IPS-20b (cell line): ENCODE measurements around the gene GDF3.
"Not testable (repeated sequence)": the region's sequence is repeated elsewhere in the genome, so short reads cannot be mapped to it uniquely, and the experiment has no call there.

Experiments
- H3K27ac ChIP-seq: one replicate; pipeline ENCODE4 v1.5.1; 2013; ENCODE audit warnings: low read length
- H3K27me3 ChIP-seq: 2 replicates; pipeline ENCODE4 v1.6.1; 2013; ENCODE audit warnings: mild to moderate bottlenecking, low read length, inconsistent platforms; ENCODE audit not compliant: insufficient read depth
- H3K36me3 ChIP-seq: 2 replicates; pipeline ENCODE4 v1.6.1; 2013; ENCODE audit warnings: low read depth, mild to moderate bottlenecking, inconsistent platforms, low read length, moderate library complexity; ENCODE audit not compliant: insufficient read depth
- H3K4me1 ChIP-seq: 2 replicates; pipeline ENCODE4 v1.6.1; 2013; ENCODE audit warnings: mild to moderate bottlenecking, control low read depth, inconsistent platforms, low read length, moderate library complexity; ENCODE audit not compliant: insufficient read depth
- H3K4me3 ChIP-seq: 2 replicates; pipeline ENCODE4 v1.5.1; 2013; ENCODE audit warnings: mild to moderate bottlenecking, low read length, inconsistent platforms
- H3K9ac ChIP-seq: 2 replicates; pipeline ENCODE4 v1.6.1; 2013; ENCODE audit warnings: low read depth, mild to moderate bottlenecking, inconsistent platforms, low read length, moderate library complexity
- H3K9me3 ChIP-seq: 2 replicates; pipeline ENCODE4 v1.6.1; 2013; ENCODE audit warnings: mild to moderate bottlenecking, low read depth, low read length, inconsistent platforms; ENCODE audit not compliant: insufficient read depth

GDF3 gene

DNA sequence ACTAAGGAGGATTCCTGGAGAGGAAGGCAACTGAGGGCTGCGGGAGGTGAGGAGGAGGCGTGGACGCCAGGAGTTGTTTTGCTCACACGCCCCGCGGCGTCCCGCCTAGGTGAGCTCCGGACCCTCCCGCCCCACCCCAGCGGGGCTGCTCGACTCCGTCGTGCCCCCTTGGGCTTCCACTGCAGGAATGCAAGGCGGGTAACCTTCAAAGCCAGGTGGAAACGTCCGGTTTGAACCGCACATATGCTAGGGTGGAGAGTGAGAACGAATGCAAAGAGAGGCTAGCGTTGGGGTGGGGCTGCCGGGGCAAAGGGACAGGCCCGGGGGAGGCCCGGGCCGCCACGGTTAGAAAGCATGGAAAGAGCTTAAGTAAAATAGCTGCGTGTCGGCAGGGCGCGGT is 10.3 kb upstream of the GDF3 start:
- Histone ChIP-seq H3K9ac (no peak overlapping the region), H3K27ac (no peak overlapping the region), H3K9me3 (no peaks in the 10 kb centered on the region), H3K4me3 (no peak overlapping the region), H3K27me3 (no peaks in the 10 kb centered on the region), H3K36me3 (no peaks in the 10 kb centered on the region), H3K4me1 (peaks cover 6% of the 10 kb centered on the region; the same call in 1 of the 2 replicates)

DNA sequence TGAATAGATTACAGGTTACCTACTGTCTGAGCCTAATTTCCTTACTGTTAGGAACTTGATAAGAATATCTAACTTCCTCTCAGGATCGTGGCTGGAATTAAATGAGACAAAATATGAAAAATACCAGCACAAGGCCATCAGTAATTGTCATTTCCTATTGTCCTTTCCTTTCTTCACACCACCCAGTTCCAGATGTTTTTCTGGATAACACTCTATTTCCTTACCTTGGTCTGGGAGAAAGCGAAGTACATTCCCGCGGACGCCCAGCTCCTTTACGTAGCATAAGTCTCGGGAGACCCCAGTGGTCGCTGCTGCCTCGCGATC is 376 bp downstream of the GDF3 start:
- Histone ChIP-seq H3K4me3 (peak overlapping the region; percentile 47), H3K27me3 (no peaks in the 10 kb centered on the region), H3K9ac (peak overlapping the region; percentile 50), H3K36me3 (no peaks in the 10 kb centered on the region), H3K27ac (peak overlapping the region; percentile 20), H3K9me3 (no peaks in the 10 kb centered on the region), H3K4me1 (peaks cover 13% of the 10 kb centered on the region; the same call in 1 of the 2 replicates)

DNA sequence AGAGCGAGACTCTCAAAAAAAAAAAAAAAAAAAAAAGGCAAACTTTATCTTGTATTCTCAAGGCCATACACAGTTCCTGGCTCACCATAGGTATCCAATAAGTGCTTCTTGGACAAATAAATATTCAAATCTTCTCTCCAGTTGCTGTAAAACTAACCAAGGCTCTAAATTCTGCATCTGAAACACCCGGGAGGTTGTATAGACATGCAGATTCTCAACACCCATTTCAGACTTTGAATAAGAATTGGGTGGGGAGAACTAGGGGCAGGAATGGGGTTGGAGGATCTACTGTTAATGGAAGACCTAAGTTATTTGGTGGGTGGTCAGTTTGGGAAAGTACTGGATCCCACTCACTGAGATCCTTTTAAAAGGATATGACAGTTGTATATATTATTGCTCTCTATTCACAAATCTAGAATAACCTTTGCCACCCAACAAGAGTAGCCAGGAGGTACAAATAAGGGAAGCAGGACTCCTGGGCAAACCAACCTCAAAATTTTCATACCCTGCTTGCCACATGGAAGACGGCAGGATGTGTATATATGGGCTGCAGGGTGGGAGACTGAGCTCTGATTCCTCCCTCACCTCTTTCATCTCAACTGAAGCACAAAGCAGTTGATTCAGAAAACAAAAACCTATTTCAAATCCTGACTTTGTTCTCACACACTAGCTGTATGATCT is 879 bp downstream of the GDF3 start:
- Histone ChIP-seq H3K27me3 (no peaks in the 10 kb centered on the region), H3K36me3 (peaks cover under 1% of the 10 kb centered on the region; the same call in 1 of the 2 replicates), H3K9ac (peak overlapping the region; percentile 50; the same call in 1 of the 2 replicates), H3K4me3 (peak overlapping the region; percentile 47), H3K4me1 (peaks cover 13% of the 10 kb centered on the region; the same call in 1 of the 2 replicates), H3K27ac (peak overlapping the region; percentile 20), H3K9me3 (no peaks in the 10 kb centered on the region)

DNA sequence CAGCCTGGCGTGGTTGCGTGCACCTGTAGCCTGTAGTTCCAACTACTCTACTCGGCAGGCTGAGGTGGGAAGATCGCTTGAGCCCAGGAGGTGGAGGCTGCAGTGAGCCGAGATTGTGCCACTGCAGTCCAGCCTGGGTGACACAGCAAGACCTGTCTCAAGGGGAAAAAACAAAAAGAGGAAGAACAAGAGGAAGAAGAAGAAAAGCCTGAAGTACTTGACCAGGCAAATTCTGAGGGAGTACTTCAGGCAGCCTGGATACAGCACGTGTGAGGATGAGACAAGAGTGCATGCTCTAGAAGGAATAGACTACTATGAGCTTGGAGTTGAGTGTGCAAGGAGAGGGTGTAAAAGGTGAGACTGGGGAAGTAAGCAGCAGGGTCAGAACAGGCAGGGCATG is 1.8 kb downstream of the GDF3 start:
- Histone ChIP-seq H3K4me1 (peaks cover 13% of the 10 kb centered on the region; the same call in 1 of the 2 replicates), H3K9me3 (no peaks in the 10 kb centered on the region), H3K27me3 (no peaks in the 10 kb centered on the region), H3K4me3 (no peak overlapping the region), H3K27ac (no peak overlapping the region), H3K36me3 (peaks cover 5% of the 10 kb centered on the region; the same call in 1 of the 2 replicates), H3K9ac (peak overlapping the region; percentile 11; the same call in 1 of the 2 replicates)

DNA sequence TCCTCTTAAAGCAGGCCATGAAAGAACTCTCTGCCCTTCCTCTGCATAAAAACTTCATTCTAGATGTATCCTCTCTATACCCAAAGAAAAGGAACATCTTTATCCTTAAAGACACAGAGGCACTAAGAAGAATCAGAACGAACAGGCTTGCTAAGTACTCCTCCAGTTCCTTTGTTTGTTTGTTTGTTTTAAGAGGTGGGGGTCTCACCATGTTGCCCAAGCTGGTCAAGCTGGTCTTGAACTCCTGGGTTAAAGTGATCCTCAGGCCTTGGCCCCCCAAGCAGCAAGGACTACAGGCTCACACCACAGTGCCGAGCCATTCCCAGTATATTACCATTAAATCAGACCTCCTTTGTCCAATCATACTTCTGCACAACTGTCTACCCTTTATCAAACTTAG is 14.0 kb downstream of the GDF3 start:
- Histone ChIP-seq H3K9ac (no peak overlapping the region), H3K27ac (no peak overlapping the region), H3K4me3 (no peak overlapping the region), H3K27me3 (no peaks in the 10 kb centered on the region), H3K4me1 (no peaks in the 10 kb centered on the region), H3K9me3 (no peaks in the 10 kb centered on the region), H3K36me3 (no peaks in the 10 kb centered on the region)

DNA sequence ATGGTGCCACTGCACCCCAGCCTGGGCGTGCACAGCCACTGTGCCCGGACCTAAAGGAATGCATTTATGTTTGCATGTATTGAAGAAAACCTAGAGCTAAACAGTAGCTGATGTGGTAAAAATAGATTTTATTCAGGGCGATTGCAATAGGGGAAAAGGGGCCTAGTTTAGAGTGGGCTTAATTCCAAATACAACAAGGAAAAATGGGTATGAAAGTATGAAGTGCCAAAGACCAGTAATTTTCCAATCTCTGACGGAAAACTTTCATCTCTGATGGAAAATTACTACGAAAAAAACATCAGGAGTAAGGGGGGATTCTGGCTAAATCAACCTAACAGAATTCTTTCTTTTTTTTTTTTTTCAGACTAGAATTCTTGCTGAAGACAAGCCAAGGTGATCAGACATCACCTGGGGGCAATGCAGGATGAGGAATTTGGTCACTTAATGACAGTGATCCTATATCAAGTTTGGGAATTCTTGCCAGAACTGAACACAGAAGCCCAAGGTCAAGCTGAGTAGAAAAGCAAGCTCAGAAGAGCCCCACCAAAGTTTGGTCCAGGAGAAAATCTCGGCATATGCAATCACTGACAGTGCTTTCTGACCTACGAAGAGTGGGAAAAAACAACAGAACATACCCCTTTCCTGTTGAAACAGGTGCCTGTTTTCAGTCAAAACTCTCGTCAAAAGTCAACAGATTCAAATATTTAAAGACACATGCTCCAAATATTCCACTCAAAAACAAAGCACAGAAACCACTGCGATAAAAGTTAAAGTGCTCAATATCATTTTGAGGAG is 16.1 kb downstream of the GDF3 start:
- Histone ChIP-seq H3K4me3 (no peak overlapping the region), H3K4me1 (no peaks in the 10 kb centered on the region), H3K27ac (no peak overlapping the region), H3K27me3 (no peaks in the 10 kb centered on the region), H3K9ac (no peak overlapping the region), H3K9me3 (no peaks in the 10 kb centered on the region), H3K36me3 (no peaks in the 10 kb centered on the region)

DNA sequence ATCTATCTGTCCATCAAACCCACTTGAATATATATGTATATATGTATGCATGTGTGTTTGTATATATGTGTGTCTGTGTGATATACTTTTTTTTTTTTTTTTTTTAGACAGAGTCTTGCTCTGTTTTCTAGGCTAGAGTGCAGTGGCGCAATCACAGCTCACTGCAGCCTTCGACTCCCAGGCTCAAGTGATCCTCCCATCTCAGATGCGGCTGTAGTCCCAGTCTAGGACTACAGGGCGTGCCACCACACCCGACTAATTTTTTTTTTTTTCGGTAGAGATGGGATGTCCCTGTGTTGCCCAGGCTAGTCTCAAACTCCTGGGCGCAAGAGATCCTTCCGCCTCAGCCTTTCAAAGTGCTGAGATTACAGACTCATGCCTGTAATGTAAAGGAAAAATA is 16.8 kb downstream of the GDF3 start:
- Histone ChIP-seq H3K36me3 (no peaks in the 10 kb centered on the region), H3K9me3 (no peaks in the 10 kb centered on the region), H3K27ac (no peak overlapping the region), H3K9ac (no peak overlapping the region), H3K27me3 (no peaks in the 10 kb centered on the region), H3K4me1 (no peaks in the 10 kb centered on the region), H3K4me3 (no peak overlapping the region)

DNA sequence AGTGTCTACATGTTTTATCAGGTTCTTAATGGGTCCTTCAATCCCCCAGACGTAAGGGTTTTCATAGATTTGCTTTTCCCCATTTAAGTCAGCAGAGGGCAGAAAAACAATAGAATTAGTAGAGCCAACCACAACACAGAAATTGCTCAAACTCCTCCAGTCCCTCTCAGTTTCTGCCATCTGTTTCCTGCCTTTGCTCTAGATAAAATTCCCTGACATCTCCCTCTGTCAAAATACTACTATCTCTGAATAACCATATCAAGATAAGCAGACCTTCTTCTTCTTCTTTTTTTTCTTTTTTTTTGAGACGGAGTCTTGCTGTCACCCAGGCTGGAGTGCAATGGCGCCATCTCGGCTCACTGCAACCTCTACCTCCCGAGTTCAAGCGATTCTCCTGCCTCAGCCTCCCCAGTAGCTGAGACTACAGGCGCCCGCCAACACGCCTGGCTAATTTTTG is 18.1 kb downstream of the GDF3 start:
- not testable (repeated sequence) for H3K4me1 ChIP-seq, H3K4me3 ChIP-seq, H3K9ac ChIP-seq, H3K9me3 ChIP-seq, H3K27me3 ChIP-seq, H3K27ac ChIP-seq, H3K36me3 ChIP-seq

DNA sequence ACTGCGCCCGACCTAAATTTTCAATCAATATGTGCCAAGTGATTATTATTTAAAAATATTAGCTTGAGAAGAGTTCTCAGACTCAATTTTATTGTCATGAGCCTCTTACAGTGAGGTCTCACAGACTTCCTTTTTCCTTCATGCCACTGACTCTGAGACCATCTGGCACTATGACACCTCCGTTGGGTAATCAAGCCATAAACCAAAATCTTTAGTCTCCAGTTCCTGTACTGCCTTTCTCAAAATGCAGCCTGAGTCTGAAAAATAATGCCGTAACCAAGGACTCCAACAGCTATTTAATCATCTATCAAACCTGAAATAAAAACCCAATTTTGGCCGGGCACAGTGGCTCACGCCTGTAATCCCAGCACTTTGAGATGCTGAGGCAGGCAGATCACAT is 20.1 kb downstream of the GDF3 start:
- H3K27ac ChIP-seq, H3K9ac ChIP-seq, H3K9me3 ChIP-seq, H3K4me1 ChIP-seq, H3K36me3 ChIP-seq, H3K27me3 ChIP-seq, H3K4me3 ChIP-seq: not testable (repeated sequence)

DNA sequence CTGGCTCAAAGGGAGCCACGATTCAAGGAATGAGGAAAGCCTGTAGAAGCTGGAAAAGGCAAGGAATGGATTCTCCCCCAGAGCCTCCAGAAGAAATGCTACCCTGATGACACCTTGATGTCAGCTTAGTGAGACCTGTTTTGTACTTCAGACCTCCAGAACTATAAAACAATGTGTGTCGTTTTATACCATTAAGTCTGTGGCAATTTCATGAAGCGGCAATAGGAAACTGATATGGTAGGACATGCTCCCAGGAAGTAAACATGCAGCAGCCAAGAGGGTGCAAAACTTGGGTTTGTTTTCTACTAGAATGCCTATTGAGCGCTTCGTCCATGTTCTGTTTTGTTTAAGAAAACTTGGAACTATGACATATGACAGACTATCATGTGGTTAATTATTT is 27.4 kb downstream of the GDF3 start:
- no peaks in the 10 kb centered on the region for H3K9me3 ChIP-seq
- H3K9ac ChIP-seq: no peak overlapping the region
- no peak overlapping the region for H3K4me3 ChIP-seq
- no peaks in the 10 kb centered on the region for H3K27me3 ChIP-seq
- H3K4me1 ChIP-seq: no peaks in the 10 kb centered on the region
- no peak overlapping the region for H3K27ac ChIP-seq
- no peaks in the 10 kb centered on the region for H3K36me3 ChIP-seq

DNA sequence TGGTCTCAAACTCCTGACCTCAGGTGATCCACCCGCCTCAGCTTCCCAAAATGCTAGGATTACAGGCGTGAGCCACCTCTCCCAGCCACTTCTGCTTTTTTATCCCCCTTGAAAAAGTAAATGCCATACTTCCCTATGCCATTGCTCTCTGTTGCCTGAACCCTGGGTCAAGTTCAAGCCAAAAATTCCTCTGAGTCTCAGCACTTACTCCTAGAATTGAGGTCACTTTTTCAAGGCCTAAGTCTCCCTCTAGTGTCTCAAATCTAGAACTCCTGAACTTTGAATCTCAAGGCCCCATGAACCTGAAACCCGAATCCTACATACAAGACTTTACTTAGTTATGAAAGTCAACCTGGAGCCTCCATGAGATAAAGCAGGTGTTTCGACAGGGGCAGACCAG is 28.4 kb downstream of the GDF3 start:
- Histone ChIP-seq H3K27ac (no peak overlapping the region), H3K9ac (no peak overlapping the region), H3K4me1 (no peaks in the 10 kb centered on the region), H3K36me3 (no peaks in the 10 kb centered on the region), H3K27me3 (no peaks in the 10 kb centered on the region), H3K4me3 (no peak overlapping the region), H3K9me3 (no peaks in the 10 kb centered on the region)

DNA sequence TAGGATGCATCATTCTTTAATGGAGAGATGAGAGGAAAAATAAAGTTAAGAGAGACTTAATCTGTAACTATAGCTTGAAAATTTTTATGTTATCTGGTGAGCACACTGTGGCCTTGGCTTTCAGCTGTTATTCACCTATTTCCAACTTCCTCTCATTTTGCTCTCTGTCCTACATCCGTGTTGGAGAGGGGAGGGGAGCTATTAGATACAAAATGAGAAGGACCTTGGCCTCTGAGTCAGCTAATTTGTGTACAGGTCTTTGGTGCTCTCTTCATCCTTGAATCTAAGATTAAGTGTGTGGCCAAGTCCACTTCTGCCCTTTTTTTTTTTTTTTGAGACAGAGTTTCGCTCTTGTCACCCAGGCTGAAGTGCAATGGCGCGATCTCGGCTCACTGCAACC is 29.0 kb downstream of the GDF3 start:
- Histone ChIP-seq H3K27ac (no peak overlapping the region), H3K4me1 (no peaks in the 10 kb centered on the region), H3K9ac (no peak overlapping the region), H3K27me3 (no peaks in the 10 kb centered on the region), H3K9me3 (no peaks in the 10 kb centered on the region), H3K36me3 (no peaks in the 10 kb centered on the region), H3K4me3 (no peak overlapping the region)
